Measurements from ENCODE around the gene NUP58.

Gene NUP58

GRCh38 chr13:25286308-25286968 is 15.0 kb upstream of the NUP58 start:
- peak overlapping the region; percentile 79 for H3K4me3 ChIP-seq (ENCODE audit: low read depth, low read length)
- DNase-seq (ENCODE audit: low read depth, low spot score) = peak; percentile 48
- TF ChIP-seq CTCF (IDR thresholded peaks at IDR 0.05; ENCODE audit: low read depth, low read length) = no peak
- in situ Hi-C loops (cut with HindIII; ENCODE audit: low sequenced_read_pairs) = no loop called here

GRCh38 chr13:25286969-25287961 is 14.2 kb upstream of the NUP58 start, which contains the start of gene MTMR6:
MTMR6 (minus strand) TSS chr13:25287488; CDS start chr13:25287247, 241 bp downstream.
- in situ Hi-C loops (cut with HindIII; ENCODE audit: low sequenced_read_pairs) = no loop called here
- peak; percentile 99 for TF ChIP-seq CTCF (IDR thresholded peaks at IDR 0.05; ENCODE audit: low read depth, low read length)
- peak within 1 kb of the TSS; percentile 79 for H3K4me3 ChIP-seq (ENCODE audit: low read depth, low read length)
- DNase-seq (ENCODE audit: low read depth, low spot score) = peak; percentile 90

GRCh38 chr13:25288966-25289365 is 12.5 kb upstream of the NUP58 start:
- in situ Hi-C loops (cut with HindIII; ENCODE audit: low sequenced_read_pairs) = no loop called here
- H3K4me3 ChIP-seq (ENCODE audit: low read depth, low read length) = no peak overlapping the region
- TF ChIP-seq CTCF (IDR thresholded peaks at IDR 0.05; ENCODE audit: low read depth, low read length) = no peak
- no peak for DNase-seq (ENCODE audit: low read depth, low spot score)

- in situ Hi-C loops (cut with HindIII; ENCODE audit: low sequenced_read_pairs) = no loop called here
- H3K4me3 ChIP-seq (ENCODE audit: low read depth, low read length) = no peak overlapping the region
- no peak for DNase-seq (ENCODE audit: low read depth, low spot score)
- no peak for TF ChIP-seq CTCF (IDR thresholded peaks at IDR 0.05; ENCODE audit: low read depth, low read length)
Observed at GRCh38 chr13:25291691-25292090, 9.7 kb upstream of the NUP58 start.

- in situ Hi-C loops (cut with HindIII; ENCODE audit: low sequenced_read_pairs) = no loop called here
- no peak for TF ChIP-seq CTCF (IDR thresholded peaks at IDR 0.05; ENCODE audit: low read depth, low read length)
- DNase-seq (ENCODE audit: low read depth, low spot score) = peak; percentile 35
- no peak overlapping the region for H3K4me3 ChIP-seq (ENCODE audit: low read depth, low read length)
Observed at GRCh38 chr13:25292301-25292700, 9.1 kb upstream of the NUP58 start.

GRCh38 chr13:25295228-25295627 is 6.2 kb upstream of the NUP58 start:
- no peak for DNase-seq (ENCODE audit: low read depth, low spot score)
- H3K4me3 ChIP-seq (ENCODE audit: low read depth, low read length) = no peak overlapping the region
- in situ Hi-C loops (cut with HindIII; ENCODE audit: low sequenced_read_pairs) = no loop called here
- no peak for TF ChIP-seq CTCF (IDR thresholded peaks at IDR 0.05; ENCODE audit: low read depth, low read length)
